Ecto neural progenitor cell (in vitro differentiated cells): Measurements from ENCODE around the gene GPR173.

Experiments
- DNase-seq: peaks from one replicate; pipeline ENCODE4 v3.0.0-alpha.2; 2018; ENCODE audit warnings: low spot score

GPR173 gene

DNA sequence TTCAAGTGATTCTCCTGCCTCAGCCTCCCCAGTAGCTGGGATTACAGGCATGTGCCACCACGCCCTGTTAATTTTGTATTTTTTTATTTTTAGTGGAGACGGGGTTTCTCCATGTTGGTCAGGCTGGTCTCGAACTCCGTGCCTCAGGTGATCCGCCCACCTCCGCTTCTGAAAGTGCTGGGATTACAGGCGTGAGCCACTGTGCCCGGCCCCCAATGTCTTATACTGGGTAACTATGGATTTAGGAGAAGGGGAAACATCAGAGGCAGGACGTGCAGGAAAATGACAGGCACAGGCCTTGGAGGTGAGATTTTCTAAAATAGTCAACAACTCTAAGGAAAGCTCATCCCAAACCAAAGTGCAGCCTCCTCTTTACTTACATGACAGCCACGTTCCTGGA, 22.5 kb downstream of the GPR173 start:
- no peak for DNase-seq

DNA sequence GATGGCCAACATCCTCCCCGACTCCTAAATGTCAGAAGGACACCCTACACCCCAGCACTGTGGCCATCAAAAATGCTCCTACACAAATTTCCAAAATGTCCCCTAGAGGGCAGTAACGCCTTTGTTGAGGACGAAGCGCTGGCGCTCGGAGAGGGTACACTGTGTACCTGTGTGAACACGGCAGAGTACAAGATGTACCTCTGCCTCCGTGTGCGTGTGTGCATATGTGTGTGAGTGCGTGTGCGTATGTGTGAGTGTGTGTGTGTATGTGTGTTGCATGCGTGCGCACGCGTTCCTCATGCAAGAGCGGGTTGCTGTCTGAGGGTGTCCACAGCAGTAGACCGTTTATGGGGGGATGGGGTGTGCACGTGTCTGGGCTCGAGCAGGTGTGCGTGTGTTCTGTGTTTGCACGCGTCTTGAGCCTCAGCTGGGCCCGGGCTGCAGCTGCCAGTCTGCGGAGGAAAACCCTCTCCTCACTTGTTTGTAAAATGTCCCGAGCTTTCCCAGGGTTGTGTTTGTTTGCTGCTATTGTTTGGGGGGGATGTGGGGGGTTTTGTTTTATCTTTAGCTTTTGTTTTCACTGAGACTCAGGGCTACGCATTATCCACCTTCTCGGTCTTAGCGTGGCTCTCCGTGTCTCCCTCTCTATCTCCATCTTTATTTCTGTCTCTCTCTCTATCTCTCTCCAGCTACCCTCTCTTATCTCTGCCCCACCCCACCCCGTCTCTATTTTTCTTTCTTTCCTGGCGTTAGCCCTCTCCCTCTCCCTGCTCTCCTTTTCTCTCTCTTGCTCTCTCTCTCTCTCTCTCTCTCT, 23.2 kb downstream of the GPR173 start:
- DNase-seq = no peak

DNA sequence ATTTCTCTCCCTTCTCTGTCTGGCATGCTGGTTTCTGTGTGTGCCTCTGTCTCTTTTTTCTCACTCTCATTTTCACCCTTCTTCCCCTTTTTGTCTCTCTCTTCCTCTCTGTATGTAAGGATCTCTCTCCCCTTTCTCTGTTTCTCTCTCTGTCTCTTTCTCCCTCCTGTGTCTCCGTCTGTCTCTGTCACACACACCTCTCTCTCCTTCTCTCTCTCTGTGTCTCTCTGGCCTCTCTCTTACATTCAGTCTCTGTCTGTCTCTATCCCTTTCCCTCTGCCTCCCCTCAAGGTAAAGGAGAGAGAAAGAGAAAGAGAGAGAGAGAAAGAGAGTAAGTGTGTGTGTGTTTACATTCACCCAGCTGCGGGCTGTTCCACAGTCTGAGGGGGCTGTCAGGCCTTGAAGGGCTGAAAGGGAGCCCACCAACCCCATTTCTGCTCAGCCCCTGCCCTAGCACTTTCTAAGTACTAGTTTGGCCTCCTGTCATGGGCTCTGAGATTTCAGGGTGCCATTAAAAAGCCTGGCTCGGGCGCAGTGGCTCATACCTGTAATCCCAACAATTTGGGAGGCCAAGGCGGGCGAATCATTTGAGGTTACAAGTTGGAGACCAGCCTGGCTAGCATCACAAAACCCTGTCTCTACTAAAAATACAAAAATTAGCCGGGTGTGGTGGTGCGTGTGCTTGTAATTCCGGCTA, 24.0 kb downstream of the GPR173 start:
- no peak for DNase-seq

DNA sequence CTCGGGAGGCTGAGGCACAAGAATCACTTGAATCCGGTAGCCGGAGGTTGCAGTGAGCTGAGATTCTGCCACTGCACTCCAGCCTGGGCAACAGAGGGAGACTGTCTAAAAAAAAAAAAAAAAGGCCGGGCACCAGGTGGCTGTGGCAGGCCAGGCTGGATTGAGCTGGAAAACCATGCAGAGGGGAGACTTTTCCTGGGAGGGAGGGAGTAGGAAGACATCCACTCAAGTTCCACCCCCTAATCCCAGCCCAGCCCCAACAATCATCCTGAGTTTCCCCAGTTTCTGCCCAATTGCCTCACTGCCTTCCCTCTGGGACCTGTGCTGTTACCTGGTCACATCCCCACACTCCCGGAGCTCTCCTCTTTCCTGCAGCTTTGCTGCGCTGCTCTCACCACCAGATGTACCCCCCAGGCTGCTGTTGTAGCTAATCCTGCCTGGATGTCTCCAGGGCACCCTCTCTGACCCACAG, 24.6 kb downstream of the GPR173 start:
- no peak for DNase-seq

DNA sequence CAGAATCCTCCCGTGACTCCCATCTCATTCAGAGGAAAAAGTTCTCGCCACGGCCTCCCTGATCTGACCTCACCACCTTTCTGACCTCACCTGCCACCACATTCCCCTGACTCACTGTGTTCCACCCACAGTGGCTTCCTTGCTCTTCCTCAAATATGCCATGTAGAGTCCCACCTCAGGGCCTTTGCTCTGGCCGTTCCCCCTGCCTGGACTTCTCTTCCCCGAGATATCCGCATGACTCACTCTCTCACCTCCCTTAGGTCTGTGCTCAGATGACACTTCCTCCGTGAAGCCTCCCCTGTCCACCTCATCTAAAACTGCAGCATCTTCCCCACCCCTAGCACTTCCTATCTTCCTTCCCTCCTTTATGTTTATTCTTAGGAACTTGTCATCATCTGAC, 26.4 kb downstream of the GPR173 start:
- DNase-seq = no peak

DNA sequence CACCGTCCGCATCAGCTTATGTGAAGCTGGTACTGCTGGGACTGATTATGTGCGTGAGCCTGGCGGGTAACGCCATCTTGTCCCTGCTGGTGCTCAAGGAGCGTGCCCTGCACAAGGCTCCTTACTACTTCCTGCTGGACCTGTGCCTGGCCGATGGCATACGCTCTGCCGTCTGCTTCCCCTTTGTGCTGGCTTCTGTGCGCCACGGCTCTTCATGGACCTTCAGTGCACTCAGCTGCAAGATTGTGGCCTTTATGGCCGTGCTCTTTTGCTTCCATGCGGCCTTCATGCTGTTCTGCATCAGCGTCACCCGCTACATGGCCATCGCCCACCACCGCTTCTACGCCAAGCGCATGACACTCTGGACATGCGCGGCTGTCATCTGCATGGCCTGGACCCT, 28.1 kb downstream of the GPR173 start:
- DNase-seq = no peak

DNA sequence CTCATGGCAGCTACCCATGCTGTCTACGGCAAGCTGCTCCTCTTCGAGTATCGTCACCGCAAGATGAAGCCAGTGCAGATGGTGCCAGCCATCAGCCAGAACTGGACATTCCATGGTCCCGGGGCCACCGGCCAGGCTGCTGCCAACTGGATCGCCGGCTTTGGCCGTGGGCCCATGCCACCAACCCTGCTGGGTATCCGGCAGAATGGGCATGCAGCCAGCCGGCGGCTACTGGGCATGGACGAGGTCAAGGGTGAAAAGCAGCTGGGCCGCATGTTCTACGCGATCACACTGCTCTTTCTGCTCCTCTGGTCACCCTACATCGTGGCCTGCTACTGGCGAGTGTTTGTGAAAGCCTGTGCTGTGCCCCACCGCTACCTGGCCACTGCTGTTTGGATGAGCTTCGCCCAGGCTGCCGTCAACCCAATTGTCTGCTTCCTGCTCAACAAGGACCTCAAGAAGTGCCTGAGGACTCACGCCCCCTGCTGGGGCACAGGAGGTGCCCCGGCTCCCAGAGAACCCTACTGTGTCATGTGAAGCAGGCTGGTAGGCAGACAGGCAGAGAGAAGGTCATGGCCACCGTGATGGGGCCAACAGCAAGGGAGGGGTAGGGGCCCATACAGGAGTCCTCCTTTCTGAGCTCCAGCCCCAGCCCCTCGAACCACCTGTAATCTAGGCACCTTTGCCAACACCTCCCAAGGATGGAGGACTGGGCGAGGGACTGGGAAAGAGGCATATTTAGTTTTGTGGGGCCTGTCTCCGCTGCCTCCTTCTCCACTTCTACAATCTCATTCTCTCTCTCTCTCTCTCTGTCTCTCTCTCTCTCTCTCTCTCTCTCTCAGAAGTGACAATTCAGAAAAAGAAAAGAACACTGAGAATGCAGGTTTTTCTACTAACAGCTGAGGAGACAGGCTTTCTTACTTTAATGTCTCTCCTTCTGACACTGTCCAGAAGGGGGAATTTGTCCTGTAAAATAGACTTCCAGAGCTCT, 28.9 kb downstream of the GPR173 start:
- no peak for DNase-seq

DNA sequence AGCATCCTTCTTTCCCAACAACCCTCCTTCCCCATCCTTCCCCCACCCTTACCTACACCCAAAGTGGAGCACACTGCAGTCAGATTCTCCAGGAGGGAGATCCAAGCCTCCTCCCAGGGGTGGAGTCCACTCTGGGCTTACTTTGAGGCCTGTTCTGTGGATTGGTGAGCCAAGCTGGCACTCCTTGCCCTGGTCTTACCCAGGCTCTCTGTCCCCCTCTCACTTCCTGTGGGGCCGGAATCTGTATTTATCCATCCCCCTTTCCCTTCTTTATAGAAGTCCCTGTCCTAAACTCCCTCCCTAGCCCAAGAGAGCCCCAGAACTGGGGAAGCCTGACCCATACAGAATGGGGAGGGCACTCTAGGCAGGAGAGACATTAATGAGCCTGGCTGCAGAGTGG, 30.4 kb downstream of the GPR173 start:
- no peak for DNase-seq

DNA sequence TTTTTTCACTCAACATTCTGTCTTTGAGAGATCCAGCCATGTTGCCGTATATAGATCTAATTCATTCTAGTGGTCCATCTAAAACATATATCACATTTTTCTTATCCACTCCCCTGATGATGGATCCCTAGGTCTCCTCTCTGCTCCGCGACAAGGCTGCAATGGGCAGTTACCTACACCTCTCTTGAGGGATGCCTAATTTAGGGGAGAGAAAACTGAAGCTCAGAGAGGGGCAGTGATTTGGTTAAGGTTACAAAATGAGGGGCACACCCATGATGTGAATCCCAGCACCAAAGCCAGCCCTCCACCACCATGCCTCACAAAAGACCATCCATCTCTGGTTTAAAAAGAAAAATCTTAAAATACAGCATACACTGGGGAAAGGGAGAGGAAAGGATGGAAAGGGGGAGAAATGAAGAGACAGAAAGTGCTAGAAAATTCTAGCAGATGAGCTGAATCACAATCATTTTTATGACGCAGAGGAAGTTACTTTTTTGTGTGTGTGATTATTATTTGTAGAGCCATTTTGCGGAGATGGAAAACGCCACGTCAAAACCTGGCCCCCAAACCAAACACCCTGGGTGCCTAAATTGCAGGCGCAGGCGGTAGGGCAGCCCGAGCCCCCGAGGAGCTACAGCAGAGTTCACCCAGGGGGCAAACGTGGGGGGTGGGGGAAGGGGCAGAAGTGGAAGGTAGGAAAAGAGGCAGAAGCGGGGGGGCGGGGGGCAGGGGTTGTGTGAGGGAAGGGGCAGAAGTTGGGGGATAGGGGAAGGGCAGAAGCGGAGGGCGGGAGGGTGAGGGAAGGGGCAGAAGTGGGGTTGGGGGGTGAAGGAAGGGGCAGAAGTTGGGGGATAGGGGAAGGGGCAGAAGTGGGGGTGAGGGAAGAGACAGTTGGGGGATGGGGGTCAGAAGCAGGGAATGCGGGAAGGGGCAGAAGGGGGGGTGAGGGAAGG, 32.3 kb downstream of the GPR173 start:
- no peak for DNase-seq

DNA sequence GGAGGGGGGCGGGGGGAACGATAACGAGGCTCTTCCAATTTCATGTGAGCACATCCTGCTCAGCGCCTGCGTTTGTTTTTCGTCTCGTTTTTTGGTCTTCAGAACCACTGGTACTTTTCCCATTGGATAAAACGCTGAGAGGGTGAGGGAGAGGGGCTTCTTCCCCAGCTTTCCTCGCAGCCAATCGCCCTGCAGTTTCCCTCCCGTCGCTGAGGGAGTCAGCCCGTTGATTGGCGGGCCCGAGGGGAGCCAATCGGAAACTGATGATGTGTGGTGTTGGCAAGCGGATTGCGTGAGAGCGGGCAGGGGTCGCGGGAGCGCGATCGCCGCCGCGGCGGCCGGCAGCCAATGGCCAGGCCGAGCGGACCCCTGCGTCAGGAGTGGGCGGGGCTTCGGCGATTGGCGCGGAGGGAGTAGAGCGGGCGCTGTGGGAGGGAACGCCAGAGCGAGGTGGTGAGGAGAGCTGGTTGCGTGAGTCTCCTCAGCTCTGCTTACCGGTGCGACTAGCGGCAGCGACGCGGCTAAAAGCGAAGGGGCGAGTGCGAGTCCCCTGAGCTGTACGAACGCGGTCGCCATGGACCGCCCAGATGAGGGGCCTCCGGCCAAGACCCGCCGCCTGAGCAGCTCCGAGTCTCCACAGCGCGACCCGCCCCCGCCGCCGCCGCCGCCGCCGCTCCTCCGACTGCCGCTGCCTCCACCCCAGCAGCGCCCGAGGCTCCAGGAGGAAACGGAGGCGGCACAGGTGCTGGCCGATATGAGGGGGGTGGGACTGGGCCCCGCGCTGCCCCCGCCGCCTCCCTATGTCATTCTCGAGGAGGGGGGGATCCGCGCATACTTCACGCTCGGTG, 33.6 kb downstream of the GPR173 start, which contains the start of gene TSPYL2:
TSPYL2 (plus strand) TSS at position 443 of the 848 bp plus-strand sequence; CDS start at position 575, 132 bp downstream.
- DNase-seq = peak; percentile 94

DNA sequence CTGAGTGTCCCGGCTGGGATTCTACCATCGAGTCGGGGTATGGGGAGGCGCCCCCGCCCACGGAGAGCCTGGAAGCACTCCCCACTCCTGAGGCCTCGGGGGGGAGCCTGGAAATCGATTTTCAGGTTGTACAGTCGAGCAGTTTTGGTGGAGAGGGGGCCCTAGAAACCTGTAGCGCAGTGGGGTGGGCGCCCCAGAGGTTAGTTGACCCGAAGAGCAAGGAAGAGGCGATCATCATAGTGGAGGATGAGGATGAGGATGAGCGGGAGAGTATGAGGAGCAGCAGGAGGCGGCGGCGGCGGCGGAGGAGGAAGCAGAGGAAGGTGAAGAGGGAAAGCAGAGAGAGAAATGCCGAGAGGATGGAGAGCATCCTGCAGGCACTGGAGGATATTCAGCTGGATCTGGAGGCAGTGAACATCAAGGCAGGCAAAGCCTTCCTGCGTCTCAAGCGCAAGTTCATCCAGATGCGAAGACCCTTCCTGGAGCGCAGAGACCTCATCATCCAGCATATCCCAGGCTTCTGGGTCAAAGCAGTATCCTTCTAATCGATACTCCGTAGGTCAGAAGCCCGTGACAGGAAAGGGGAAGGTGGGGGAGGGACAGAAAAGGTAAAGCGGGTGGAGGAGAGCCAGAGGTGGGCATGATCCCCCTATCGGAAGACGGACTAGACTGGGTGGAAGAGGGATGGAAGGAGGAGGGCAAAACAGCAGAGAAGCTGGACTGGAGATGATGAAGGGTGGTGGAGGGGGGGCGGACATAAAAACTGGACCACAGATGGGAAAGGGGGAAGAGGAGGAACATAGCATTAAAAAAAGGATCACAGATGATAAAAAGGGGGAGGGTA, 34.4 kb downstream of the GPR173 start:
- no peak for DNase-seq

DNA sequence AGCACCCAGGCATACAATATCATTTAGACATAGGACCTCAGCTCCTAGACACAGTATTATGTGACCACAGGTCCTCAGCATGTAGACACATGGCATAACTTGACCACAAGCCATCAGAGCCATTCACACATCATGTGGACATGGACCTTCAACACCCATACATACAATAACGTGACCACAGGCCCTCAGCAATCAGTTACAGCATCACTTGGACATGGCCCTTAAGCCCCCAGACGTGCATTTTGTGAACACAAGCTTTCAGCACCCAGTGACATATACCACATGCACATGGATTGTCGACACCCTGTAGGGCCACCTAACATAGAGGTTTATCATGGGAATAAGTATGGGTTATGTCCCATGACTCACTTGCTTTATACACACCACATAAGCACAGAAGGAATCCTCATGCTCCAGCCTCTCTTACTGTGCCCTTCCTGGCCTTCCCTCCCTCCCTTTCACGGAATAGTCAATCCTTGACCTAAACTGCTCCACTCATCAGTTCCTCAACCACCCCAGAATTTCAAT, 35.5 kb downstream of the GPR173 start:
- no peak for DNase-seq

DNA sequence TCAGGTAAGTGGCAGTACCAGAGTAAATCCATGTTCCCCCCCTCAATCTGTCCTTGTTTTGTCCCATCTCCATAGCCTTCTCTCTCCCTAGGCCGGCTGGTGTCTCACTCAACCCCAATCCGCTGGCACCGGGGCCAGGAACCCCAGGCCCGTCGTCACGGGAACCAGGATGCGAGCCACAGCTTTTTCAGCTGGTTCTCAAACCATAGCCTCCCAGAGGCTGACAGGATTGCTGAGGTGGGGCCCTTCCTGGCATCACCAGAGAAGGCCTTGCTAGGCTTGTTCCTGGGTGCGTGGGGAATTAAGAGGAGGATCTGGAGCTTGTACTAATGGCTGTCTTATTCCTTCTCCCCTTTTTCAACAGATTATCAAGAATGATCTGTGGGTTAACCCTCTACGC, 36.3 kb downstream of the GPR173 start:
- no peak for DNase-seq

DNA sequence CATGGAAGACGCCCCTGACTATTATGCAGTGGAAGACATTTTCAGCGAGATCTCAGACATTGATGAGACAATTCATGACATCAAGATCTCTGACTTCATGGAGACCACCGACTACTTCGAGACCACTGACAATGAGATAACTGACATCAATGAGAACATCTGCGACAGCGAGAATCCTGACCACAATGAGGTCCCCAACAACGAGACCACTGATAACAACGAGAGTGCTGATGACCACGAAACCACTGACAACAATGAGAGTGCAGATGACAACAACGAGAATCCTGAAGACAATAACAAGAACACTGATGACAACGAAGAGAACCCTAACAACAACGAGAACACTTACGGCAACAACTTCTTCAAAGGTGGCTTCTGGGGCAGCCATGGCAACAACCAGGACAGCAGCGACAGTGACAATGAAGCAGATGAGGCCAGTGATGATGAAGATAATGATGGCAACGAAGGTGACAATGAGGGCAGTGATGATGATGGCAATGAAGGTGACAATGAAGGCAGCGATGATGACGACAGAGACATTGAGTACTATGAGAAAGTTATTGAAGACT, 37.2 kb downstream of the GPR173 start:
- no peak for DNase-seq

DNA sequence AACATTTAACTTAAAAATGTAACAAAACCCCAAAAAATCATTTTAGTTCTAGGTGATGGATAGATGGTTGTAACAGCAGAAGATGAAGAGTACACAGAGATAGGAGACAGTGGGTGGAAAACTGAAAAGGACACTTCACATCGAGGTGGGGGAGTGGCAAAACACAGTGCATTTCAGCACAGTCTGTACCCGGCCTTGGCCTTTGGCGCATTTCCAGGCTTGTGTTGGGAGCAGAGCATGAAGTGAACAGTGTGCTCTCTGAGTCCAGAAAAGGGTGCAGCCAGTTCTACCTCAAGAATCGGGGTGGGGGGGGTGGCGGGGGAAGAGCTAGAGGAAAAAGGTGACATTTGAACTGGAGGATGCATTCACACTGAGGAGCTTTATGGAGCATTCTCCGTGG, 37.9 kb downstream of the GPR173 start:
- no peak for DNase-seq

DNA sequence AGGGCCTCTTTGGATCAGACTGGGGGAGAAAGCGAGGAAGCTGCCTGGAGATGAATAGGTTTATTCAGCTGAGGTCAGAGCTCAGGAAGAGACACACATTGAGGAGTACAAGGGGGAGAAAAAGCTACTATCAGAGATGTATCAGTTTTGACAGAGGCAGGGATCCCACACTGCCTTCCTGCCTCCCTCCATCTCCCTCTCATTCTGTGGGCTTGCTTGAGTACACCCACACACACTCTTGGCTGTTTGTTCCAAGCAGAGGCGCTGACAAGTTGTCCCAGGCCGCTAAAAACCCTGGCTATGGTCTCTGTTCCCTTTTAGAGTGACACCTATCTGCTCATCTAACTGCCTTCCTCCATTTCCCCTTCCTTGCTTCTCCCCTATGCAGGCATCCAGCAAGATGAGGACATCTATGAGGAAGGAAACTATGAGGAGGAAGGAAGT, 38.8 kb downstream of the GPR173 start:
- no peak for DNase-seq

DNA sequence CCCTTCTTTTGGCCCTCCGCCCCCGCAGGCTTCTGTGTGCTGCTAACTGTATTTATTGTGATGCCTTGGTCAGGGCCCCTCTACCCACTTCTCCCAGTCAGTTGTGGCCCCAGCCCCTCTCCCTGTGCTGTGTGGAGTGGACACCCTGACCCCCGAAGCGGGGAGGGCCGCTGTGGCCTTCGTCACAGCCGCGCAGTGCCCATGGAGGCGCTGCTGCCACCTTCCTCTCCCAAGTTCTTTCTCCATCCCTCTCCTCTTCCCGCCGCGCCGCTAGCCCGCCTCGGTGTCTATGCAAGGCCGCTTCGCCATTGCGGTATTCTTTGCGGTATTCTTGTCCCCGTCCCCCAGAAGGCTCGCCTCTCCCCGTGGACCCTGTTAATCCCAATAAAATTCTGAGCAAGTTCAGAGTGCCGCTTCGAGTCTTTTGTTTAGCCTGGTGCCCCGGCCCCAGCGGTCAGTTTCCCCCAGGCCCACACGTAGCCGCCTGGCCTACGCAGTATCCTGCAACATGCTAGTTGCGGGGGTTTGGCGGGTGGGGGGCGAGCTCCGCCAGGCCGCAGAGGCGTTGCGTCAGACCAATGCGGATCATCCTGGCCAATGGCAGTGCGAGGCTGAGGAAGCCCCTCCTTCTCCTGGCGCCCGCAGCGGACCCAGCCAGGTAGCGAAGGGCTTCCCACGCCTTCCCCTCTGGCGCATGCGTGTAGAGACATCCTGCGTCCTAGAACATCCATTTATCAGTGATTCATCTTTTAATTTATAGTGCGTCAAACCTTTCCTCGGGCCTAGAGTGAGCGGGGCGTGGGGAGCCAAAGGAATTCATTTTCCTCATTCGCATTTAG, 39.8 kb downstream of the GPR173 start:
- peak; percentile 83 for DNase-seq
